ENCODE measurements around the gene PRMT2.
"Not testable (repeated sequence)": the region's sequence is repeated elsewhere in the genome, so short reads cannot be mapped to it uniquely, and the experiment has no call there.

PRMT2 gene

DNA sequence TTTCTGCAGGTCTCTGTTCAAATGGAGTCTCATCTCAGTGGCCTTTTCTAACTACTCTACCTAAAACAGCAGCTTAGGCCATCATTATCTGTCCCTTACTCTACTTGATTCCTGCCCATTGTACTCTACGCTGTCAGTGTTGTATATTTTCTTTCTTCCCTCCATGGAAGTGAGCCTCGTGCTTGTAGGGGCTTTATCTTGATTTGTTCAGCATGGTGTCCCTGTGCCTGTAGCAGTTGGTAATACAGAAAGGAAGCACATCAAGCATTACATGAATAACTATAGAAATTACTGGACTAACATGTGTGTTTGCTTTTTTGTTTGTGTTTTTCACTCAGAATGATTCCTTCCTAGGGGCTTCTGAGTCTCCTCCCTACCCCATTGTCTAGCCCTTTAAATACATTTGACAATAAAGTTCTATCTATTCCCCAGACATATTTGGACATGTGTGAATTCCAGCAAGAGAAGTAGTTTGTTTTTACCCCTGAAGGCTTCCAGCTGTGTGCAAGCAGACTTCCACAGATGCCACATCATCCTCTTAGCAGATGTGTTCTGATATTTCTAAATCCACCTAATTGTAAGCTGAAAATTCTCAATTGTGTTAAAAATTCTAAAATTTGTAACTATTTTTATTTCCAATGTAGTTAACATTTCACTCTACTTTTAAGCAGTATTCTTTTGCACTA lies 40.3 kb downstream of the PRMT2 start:
- DNase-seq: no peak

DNA sequence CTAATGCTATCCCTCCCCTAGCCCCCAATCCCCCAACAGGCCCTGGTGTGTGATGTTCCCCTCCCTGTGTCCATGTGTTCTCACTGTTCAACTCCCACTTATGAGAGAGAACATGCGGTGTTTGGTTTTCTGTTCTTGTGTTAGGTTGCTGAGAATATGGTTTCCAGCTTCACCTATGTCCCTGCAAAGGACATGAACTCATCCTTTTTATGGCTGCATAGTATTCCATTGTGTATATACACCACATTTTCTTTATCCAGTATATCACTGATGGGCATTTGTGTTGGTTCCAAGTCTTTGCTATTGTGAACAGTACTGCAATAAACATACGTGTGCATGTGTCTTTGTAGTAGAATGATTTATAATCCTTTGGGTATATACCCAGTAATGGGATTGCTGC lies 41.1 kb downstream of the PRMT2 start:
- DNase-seq: not testable (repeated sequence)

DNA sequence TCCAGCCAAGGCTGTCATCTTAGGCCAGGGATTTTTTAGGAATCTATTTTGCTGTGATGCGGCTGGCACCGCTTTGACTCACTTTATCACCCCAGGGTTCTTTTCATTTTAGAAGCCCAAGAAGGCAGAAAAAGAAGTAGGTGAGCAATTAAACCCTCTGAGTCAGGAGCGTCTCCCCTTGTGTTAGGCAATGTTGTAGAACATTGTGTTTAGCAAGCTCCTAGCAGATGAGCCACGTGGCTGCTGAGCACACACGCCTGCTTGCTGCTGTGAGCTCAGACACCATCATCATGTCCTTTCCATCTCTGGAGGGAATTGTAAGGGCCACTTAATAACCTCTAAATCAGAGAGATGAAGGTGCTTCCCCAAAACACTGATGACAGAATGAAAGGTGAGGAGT lies 46.1 kb downstream of the PRMT2 start:
- not testable (repeated sequence) for DNase-seq

DNA sequence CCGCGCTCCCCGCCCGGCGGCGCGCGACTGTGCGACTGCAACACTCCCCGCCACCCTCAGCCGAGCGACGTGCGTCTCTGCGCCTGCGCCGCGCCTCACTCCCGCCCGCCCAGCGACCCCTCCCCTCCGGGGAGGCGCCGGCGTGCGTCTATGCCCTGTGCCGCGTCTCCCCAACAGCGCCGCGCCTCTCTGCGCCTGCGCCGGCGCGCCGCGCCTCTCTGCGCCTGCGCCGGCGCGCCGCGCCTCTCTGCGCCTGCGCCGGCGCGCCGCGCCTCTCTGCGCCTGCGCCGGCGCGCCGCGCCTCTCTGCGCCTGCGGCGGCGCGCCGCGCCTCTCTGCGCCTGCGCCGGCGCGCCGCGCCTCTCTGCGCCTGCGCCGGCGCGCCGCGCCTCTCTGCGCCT lies 63.2 kb downstream of the PRMT2 start:
- not testable (repeated sequence) for DNase-seq

DNA sequence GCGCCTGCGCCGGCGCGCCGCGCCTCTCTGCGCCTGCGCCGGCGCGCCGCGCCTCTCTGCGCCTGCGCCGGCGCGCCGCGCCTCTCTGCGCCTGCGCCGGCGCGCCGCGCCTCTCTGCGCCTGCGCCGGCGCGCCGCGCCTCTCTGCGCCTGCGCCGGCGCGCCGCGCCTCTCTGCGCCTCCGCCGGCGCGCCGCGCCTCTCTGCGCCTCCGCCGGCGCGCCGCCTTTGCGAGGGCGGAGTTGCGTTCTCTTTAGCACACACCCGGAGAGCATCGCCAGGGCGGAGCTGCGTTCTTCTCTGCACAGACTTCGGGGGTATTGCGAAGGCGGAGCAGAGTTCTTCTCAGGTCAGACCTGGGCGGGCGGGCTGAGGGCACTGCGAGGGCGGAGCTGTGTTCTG lies 63.6 kb downstream of the PRMT2 start:
- DNase-seq: not testable (repeated sequence)

All from activated T-cell treated with anti-CD3 and anti-CD28 coated beads, Interleukin-2, amount 50 U/mL, for 1 hour (primary cell).